K562 (cell line): ENCODE measurements around the gene DPY30. TPM values are rescaled to one million over a fixed set of nuclear protein-coding genes. Genes with fewer than 3 reads are reported as not detected.

Experiments used
- ATAC-seq: fragments of 200-7000 bp; cut with Tn5 transposase; 3 replicates; pipeline ENCODE4 v1.9.1; 2020; ENCODE audit warnings: moderate library complexity
- BruUV-seq: library from RNA; stranded (reverse); fragments of 400-500 nt; replicated peaks from 2 replicates; lab custom pipeline; 2021; lab: Mats Ljungman, UMichigan
- CTCF ChIA-PET: fragments of 300-600 bp; formaldehyde crosslinking; extraction: SDS; loops from one replicate; lab custom pipeline; 2021; ENCODE audit warnings: low intra/inter-chr PET ratio; lab: Yijun Ruan, JAX
- POLR2A ChIA-PET: fragments of 300-600, 350-650 bp; sonication (Branson Sonifier 250); formaldehyde crosslinking; extraction: SDS; loops from one replicate; lab custom pipeline; 2021; ENCODE audit warnings: antibody characterized with exemption, inconsistent platforms; lab: Yijun Ruan, JAX
- DNase-seq, 4 experiments: peaks; one replicate each; pipeline versions ENCODE4 v3.0.0 to v3.0.0-alpha.2; 2011 to 2018; ENCODE audit warnings: low spot score in 3 of 4, mixed read lengths in 3 of 4; ENCODE audit errors: extremely low read depth in 1 of 4
- FAIRE-seq: peaks from 2 replicates; lab custom pipeline; 2011; peaks lifted over from hg19 to GRCh38; lab: Jason Lieb, UNC
- H2AFZ ChIP-seq: 2 replicates; pipeline ENCODE4 v1.6.0; 2011; ENCODE audit warnings: low read depth, low read length, control low read depth, inconsistent platforms
- H3K27ac ChIP-seq: fragments of 200-600 bp; 3 replicates; pipeline ENCODE4 v1.8.0; 2011; ENCODE audit warnings: low read depth, mild to moderate bottlenecking, control low read depth, inconsistent platforms, low read length, moderate library complexity, mixed read lengths; ENCODE audit errors: extremely low read depth
- H3K27me3 ChIP-seq, 2 experiments: fragments of 300-600 bp in 1 of 2; 2 replicates in 1 of 2; 3 replicates in 1 of 2; pipeline versions ENCODE4 v1.6.0 to v1.8.0; 2011; ENCODE audit warnings: inconsistent platforms in 2 of 2, low read length in 2 of 2, mild to moderate bottlenecking in 1 of 2, mixed read lengths in 1 of 2, moderate library complexity in 1 of 2; ENCODE audit not compliant: control insufficient read depth in 2 of 2, insufficient read depth in 2 of 2
- H3K36me3 ChIP-seq: fragments of 300-600 bp; 3 replicates; pipeline ENCODE4 v1.8.0; 2011; ENCODE audit warnings: mild to moderate bottlenecking, low read length, inconsistent platforms; ENCODE audit not compliant: control insufficient read depth, insufficient read depth
- H3K4me1 ChIP-seq, 2 experiments: fragments of 200-600 bp in 1 of 2; replicated peaks in 1 of 2; 2 replicates in 1 of 2; 3 replicates in 1 of 2; pipeline versions ENCODE4 v1.5.1 to v1.8.0; 2011; ENCODE audit warnings: inconsistent platforms in 2 of 2, low read length in 2 of 2, mild to moderate bottlenecking in 1 of 2, mixed read lengths in 1 of 2, moderate library complexity in 1 of 2; ENCODE audit not compliant: control insufficient read depth in 2 of 2, insufficient read depth in 2 of 2
- H3K4me2 ChIP-seq: 2 replicates; pipeline ENCODE4 v1.6.1; 2011; ENCODE audit warnings: low read length, control low read depth, inconsistent platforms, mixed read lengths; ENCODE audit not compliant: insufficient read depth
- H3K4me3 ChIP-seq: fragments of 200-600 bp; sonication (generic), shearing (Covaris generic); 2 replicates; pipeline ENCODE4 v1.5.1; 2016; ENCODE audit warnings: control low read depth, inconsistent platforms
- H3K79me2 ChIP-seq: fragments of 200-600 bp; 3 replicates; pipeline ENCODE4 v1.8.0; 2011; ENCODE audit warnings: low read length, inconsistent platforms; ENCODE audit not compliant: control insufficient read depth, insufficient read depth
- H3K9ac ChIP-seq, 2 experiments: 2 replicates each; pipeline versions ENCODE4 v1.6.0 to v1.6.1; 2011; ENCODE audit warnings: low read depth in 2 of 2, low read length in 2 of 2, control low read depth in 1 of 2, inconsistent platforms in 1 of 2, mild to moderate bottlenecking in 1 of 2, mixed read lengths in 1 of 2; ENCODE audit not compliant: insufficient read depth in 1 of 2
- H3K9me1 ChIP-seq: one replicate; pipeline ENCODE4 v1.6.0; 2011; ENCODE audit warnings: inconsistent platforms, mild to moderate bottlenecking, low read length, moderate library complexity; ENCODE audit not compliant: control insufficient read depth, insufficient read depth
- H3K9me3 ChIP-seq: replicated peaks from 2 replicates; pipeline ENCODE4 v1.5.1; 2011; ENCODE audit warnings: low read depth, low read length, inconsistent platforms; ENCODE audit not compliant: control insufficient read depth, insufficient read depth
- H4K20me1 ChIP-seq: replicated peaks from 2 replicates; pipeline ENCODE4 v1.6.1; 2011; ENCODE audit warnings: low read length, inconsistent platforms, mixed read lengths; ENCODE audit not compliant: control insufficient read depth, insufficient read depth
- MEF2A ChIP-seq: IDR thresholded peaks from 2 replicates; pipeline ENCODE4 v1.6.1; 2011; ENCODE audit warnings: low read depth, mild to moderate bottlenecking, low read length, moderate library complexity; ENCODE audit not compliant: control insufficient read depth
- NFE2 ChIP-seq: IDR thresholded peaks from 2 replicates; pipeline ENCODE4 v1.6.1; 2014; ENCODE audit warnings: antibody characterized with exemption, low read depth
- NRF1 ChIP-seq, 2 experiments: fragments of 450-650 bp; IDR thresholded peaks in 1 of 2; conservative IDR thresholded peaks in 1 of 2; 2 replicates each; pipeline ENCODE4 v1.6.1; 2014; ENCODE audit warnings: mild to moderate bottlenecking in 2 of 2
- PCBP1 ChIP-seq: fragments of 200-400 bp; formaldehyde crosslinking; IDR thresholded peaks from 2 replicates; pipeline ENCODE4 v1.6.1; 2018; ENCODE audit warnings: mild to moderate bottlenecking, low read depth, low read length; ENCODE audit not compliant: poor library complexity, severe bottlenecking
- ZNF121 ChIP-seq: sonication (generic); formaldehyde crosslinking; conservative IDR thresholded peaks from 2 replicates; pipeline ENCODE4 v1.8.0; 2022; ENCODE audit warnings: missing genetic modification reagents
- ZNF76 ChIP-seq: fragments of 250-450 bp; sonication (Bioruptor Pico); IDR thresholded peaks from 2 replicates; pipeline ENCODE4 v1.4.0; 2020; ENCODE audit warnings: mild to moderate bottlenecking, moderate library complexity, borderline replicate concordance
- WGBS: fragments of 100-300 bp; shearing (Covaris generic); methylation state at CpG from one replicate; pipeline ENCODE4 v1.1.6; 2016; ENCODE audit warnings: low coverage, mixed read lengths; ENCODE audit not compliant: insufficient coverage; ENCODE audit errors: missing lambda C conversion rate; 5-methylcytosine and 5-hydroxymethylcytosine counted together
- in situ Hi-C: fragments of 300-500 bp; cut with MboI; formaldehyde crosslinking; loops from 4 replicates; pipeline ENCODE4 v1.15.0; 2018; ENCODE audit warnings: inconsistent platforms, mixed read lengths
- intact Hi-C: fragments of 100-400 bp; cut with micrococcal nuclease; formaldehyde crosslinking; loops from 2 replicates; pipeline ENCODE4 v1.14.2; 2022
- polyA plus RNA-seq, 8 experiments: library from polyadenylated mRNA; depleted of rRNA in 4 of 8; stranded (reverse) in 5 of 8; unstranded in 3 of 8; fragments of >200 nt; fragmentation: Nextera tagmentation in 2 of 8; fragmentation: Illumina TruSeq in 1 of 8; extraction: Ambion mirVana in 2 of 8; extraction: Trizol in 1 of 8; gene quantifications; 2 replicates each; pipeline versions ENCODE4 v1.2.1 to v1.2.3, GENCODE V29; 2011 to 2014; ENCODE audit warnings: inconsistent platforms in 1 of 8, missing spikeins in 1 of 8
- total RNA-seq, 7 experiments: library from RNA; depleted of rRNA in 6 of 7; stranded (reverse); fragments of >200 nt in 6 of 7; fragmentation: Illumina TruSeq in 2 of 7; extraction: Trizol in 2 of 7; gene quantifications; 2 replicates each; pipeline versions ENCODE4 v1.2.1 to v1.2.3, GENCODE V29; 2011 to 2021; ENCODE audit warnings: low replicate concordance in 1 of 7
- TF ChIP-seq, protein P1 (sequence below): sonication (generic); formaldehyde crosslinking; IDR thresholded peaks from 2 replicates; pipeline ENCODE4 v1.8.0; 2022; ENCODE audit warnings: mild to moderate bottlenecking, missing genetic modification reagents
- TF ChIP-seq, protein P2 (sequence below), 2 experiments: fragments of 250-450 bp in 1 of 2; fragments of 450-650 bp in 1 of 2; sonication (Bioruptor Pico) in 1 of 2; IDR thresholded peaks; 2 replicates each; pipeline versions ENCODE4 v1.6.1 to v1.8.0; 2016 to 2021; ENCODE audit warnings: mild to moderate bottlenecking in 2 of 2, moderate library complexity in 2 of 2, missing compliant biosample characterization in 1 of 2, missing genetic modification characterization in 1 of 2

The DPY30 gene
- total and polyA plus RNA-seq, 9 of the 15 experiments (the other 6 are each of a cell fraction or from before 2014, with no cell fraction given), result 64.6 to 402 (median 116) TPM

DNA sequence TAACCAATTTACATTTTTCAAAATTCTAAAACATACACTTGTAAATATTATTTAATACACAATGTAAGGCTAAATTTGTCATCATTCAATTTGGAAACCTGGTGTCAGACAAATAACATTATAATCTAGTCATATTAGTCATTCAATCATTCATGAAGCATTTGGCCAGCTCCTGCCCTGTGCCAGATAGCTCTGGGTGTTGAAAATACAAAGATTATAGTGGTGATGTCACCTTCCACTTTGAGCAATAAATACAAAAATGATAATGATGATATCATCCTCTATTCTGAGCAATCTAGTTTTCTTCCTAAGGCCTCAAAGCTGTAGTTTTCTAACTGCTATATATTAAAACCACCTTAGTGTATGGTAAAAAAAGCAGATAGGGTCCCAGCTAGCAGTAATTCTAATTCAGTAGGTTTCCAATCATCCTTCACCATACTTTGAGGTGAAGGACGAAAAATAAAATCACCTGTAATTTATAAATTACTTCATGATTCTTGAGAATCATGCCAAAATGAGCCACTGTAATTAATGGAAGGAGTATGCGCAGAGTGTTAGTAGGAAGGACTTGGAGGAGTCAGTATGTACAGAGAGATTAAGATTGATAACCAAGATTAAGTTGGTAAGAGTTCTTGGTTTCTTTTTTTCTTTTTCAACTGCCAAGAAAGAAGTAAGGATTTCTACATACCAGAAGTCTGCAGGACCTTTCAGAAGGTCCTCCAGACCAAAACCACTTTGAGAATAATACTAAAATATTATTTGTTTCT, 52.0 kb downstream of the DPY30 start (continued):
- TF ChIP-seq ZNF76 (CRISPR knock-in tag) (no peak), NFE2 (no peak), NRF1 (conservative IDR thresholded peaks at IDR 0.05 in 1 of 2, IDR thresholded peaks at IDR 0.05 in 1 of 2) (0 out of 4 replicates have a peak, but pooled peaks have one; percentile 20 to 29), MEF2A (peak; percentile 62), PCBP1 (no peak)
- TF ChIP-seq, protein P1, sequence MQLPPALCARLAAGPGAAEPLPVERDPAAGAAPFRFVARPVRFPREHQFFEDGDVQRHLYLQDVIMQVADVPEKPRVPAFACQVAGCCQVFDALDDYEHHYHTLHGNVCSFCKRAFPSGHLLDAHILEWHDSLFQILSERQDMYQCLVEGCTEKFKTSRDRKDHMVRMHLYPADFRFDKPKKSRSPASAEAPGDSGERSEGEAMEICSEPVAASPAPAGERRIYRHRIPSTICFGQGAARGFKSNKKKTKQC (CRISPR knock-in tag), result no peak

DNA sequence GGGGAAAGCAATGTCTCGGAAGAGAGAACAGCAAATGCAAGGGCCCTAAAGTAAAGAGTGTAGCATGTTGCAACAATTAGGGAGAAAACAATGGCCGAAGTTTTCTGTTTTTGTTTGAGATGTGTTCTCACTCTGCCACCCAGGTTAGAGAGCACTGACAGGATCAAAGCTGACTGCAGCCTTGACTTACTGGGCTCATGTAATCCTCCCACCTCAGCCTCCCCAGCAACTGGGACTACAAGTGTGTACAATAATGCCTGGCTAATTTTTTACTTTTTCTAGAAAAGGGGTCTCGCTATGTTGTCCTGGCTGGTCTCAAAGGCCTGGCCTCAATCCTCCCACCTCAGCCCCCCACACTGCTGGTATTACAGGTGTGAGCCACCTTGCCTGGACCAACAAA, 52.7 kb downstream of the DPY30 start:
- H3K9me3 ChIP-seq, result no peaks in the 10 kb centered on the region
- WGBS, result 79% methylated on average over 3 of the region's 3 CpGs
- H3K9ac ChIP-seq, result no peak overlapping the region
- no peaks in the 10 kb centered on the region for H3K27me3 ChIP-seq
- ChIA-PET CTCF (no interaction called here), POLR2A (interaction anchor here (0.6 to 1.3 kb wide), 2 partner anchors 32 to 1497 kb away, joined by 3 to 4 read pairs; no protein-coding TSS in a partner anchor)
- H3K4me2 ChIP-seq, result no peak overlapping the region
- no peak overlapping the region for H3K4me3 ChIP-seq
- DNase-seq, result no peak
- H4K20me1 ChIP-seq, result no peaks in the 10 kb centered on the region
- H3K27ac ChIP-seq, result peak overlapping the region; percentile 32; the same call in 1 of the 3 replicates
- in situ Hi-C loops (no loop called here), intact Hi-C loops (no loop called here)
- peaks cover 6 to 11% of the 10 kb centered on the region in 2 experiments; a peak in 4 of 5 replicates for H3K4me1 ChIP-seq
- FAIRE-seq, result no peak
- peak; percentile 25; the same call in 1 of the 3 replicates for ATAC-seq
- peaks cover 4% of the 10 kb centered on the region; the same call in 2 of the 3 replicates for H3K36me3 ChIP-seq
- BruUV-seq, result no TSS peak
- peaks cover 94% of the 10 kb centered on the region for H3K79me2 ChIP-seq
- H3K9me1 ChIP-seq, result no peaks in the 10 kb centered on the region
- no peak overlapping the region for H2AFZ ChIP-seq
- TF ChIP-seq, protein P2, sequence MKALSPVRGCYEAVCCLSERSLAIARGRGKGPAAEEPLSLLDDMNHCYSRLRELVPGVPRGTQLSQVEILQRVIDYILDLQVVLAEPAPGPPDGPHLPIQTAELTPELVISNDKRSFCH (CRISPR knock-in tag; IDR thresholded peaks at IDR 0.05), result no peak
- TF ChIP-seq, protein P2 (tag; IDR thresholded peaks at IDR 0.05), result no peak
- peak; percentile 20; the same call in 1 of the 2 replicates for TF ChIP-seq ZNF121 (CRISPR knock-in tag)
